ENCODE measurements around the gene CD58.

Gene CD58

GRCh38 chr1:116488071-116488470 lies 82.8 kb downstream of the CD58 start:
- ATAC-seq: no peak
- TF ChIP-seq ZFP30 (CRISPR knock-in tag; IDR thresholded peaks at IDR 0.05): no peak

GRCh38 chr1:116487583-116487982 lies 83.2 kb downstream of the CD58 start:
- ATAC-seq: no peak
- TF ChIP-seq ARNTL (CRISPR knock-in tag; IDR thresholded peaks at IDR 0.05; ENCODE audit: borderline replicate concordance, low read depth): no peak
- no peak for TF ChIP-seq SNAI2 (CRISPR knock-in tag; IDR thresholded peaks at IDR 0.05)
- TF ChIP-seq POU6F1 (CRISPR knock-in tag; IDR thresholded peaks at IDR 0.05; ENCODE audit: borderline replicate concordance, low read depth): no peak
- no peak for TF ChIP-seq ESRRG (CRISPR knock-in tag; IDR thresholded peaks at IDR 0.05)
- TF ChIP-seq ZC3H10 (CRISPR knock-in tag; IDR thresholded peaks at IDR 0.05): no peak
- no peak for TF ChIP-seq TSHZ2 (CRISPR knock-in tag; IDR thresholded peaks at IDR 0.05)
- TF ChIP-seq BACH2 (CRISPR knock-in tag; IDR thresholded peaks at IDR 0.05; ENCODE audit: borderline replicate concordance): no peak
- no peak for TF ChIP-seq PATZ1 (CRISPR knock-in tag; IDR thresholded peaks at IDR 0.05; ENCODE audit: borderline replicate concordance)
- TF ChIP-seq PPARA (CRISPR knock-in tag; IDR thresholded peaks at IDR 0.05; ENCODE audit: borderline replicate concordance): no peak
- TF ChIP-seq ZFP30 (CRISPR knock-in tag; IDR thresholded peaks at IDR 0.05): no peak
- no peak for TF ChIP-seq OSR1 (CRISPR knock-in tag; IDR thresholded peaks at IDR 0.05)
- no peak for TF ChIP-seq ZNF565 (CRISPR knock-in tag; conservative IDR thresholded peaks at IDR 0.05; ENCODE audit: low read depth)
- no peak for TF ChIP-seq ISL1 (CRISPR knock-in tag; IDR thresholded peaks at IDR 0.05)
- no peak for TF ChIP-seq CSDC2 (CRISPR knock-in tag; IDR thresholded peaks at IDR 0.05)
- no peak for TF ChIP-seq CREB5 (CRISPR knock-in tag; IDR thresholded peaks at IDR 0.05; ENCODE audit: low read depth)

GRCh38 chr1:116487031-116487430 lies 83.8 kb downstream of the CD58 start:
- ATAC-seq: no peak
- TF ChIP-seq RARB (CRISPR knock-in tag; IDR thresholded peaks at IDR 0.05): no peak
- TF ChIP-seq TCF4 (CRISPR knock-in tag; IDR thresholded peaks at IDR 0.05; ENCODE audit: borderline replicate concordance): no peak
- no peak for TF ChIP-seq OSR1 (CRISPR knock-in tag; IDR thresholded peaks at IDR 0.05)
- no peak for TF ChIP-seq ZNF8 (CRISPR knock-in tag; IDR thresholded peaks at IDR 0.05)
- TF ChIP-seq ESRRG (CRISPR knock-in tag; IDR thresholded peaks at IDR 0.05): no peak
- no peak for TF ChIP-seq SNAI2 (CRISPR knock-in tag; IDR thresholded peaks at IDR 0.05)
- no peak for TF ChIP-seq ZNF565 (CRISPR knock-in tag; conservative IDR thresholded peaks at IDR 0.05; ENCODE audit: low read depth)
- TF ChIP-seq POU6F1 (CRISPR knock-in tag; IDR thresholded peaks at IDR 0.05; ENCODE audit: borderline replicate concordance, low read depth): no peak
- TF ChIP-seq TSHZ2 (CRISPR knock-in tag; IDR thresholded peaks at IDR 0.05): no peak
- no peak for TF ChIP-seq BACH2 (CRISPR knock-in tag; IDR thresholded peaks at IDR 0.05; ENCODE audit: borderline replicate concordance)
- TF ChIP-seq GLIS3 (CRISPR knock-in tag; IDR thresholded peaks at IDR 0.05): no peak
- no peak for TF ChIP-seq PPARA (CRISPR knock-in tag; IDR thresholded peaks at IDR 0.05; ENCODE audit: borderline replicate concordance)
- TF ChIP-seq ZFP3 (CRISPR knock-in tag; IDR thresholded peaks at IDR 0.05): no peak
- no peak for TF ChIP-seq ZFP30 (CRISPR knock-in tag; IDR thresholded peaks at IDR 0.05)
- no peak for TF ChIP-seq TOX (CRISPR knock-in tag; IDR thresholded peaks at IDR 0.05; ENCODE audit: borderline replicate concordance)
- no peak for TF ChIP-seq ZNF70 (CRISPR knock-in tag; IDR thresholded peaks at IDR 0.05)
- no peak for TF ChIP-seq CSRNP3 (CRISPR knock-in tag; IDR thresholded peaks at IDR 0.05)
